Keratinocyte (primary cell): ENCODE measurements around the gene SCUBE2. TPM values are rescaled to one million over a fixed set of nuclear protein-coding genes. Genes with fewer than 3 reads are reported as not detected.
"Not testable (repeated sequence)": the region's sequence is repeated elsewhere in the genome, so short reads cannot be mapped to it uniquely, and the experiment has no call there.

ENCODE experiments used
- DNase-seq: peaks from one replicate; pipeline ENCODE4 v3.0.0-alpha.2; 2011; ENCODE audit warnings: low read depth, missing footprints, low spot score
- FAIRE-seq: peaks from 2 replicates; lab custom pipeline; 2011; peaks lifted over from hg19 to GRCh38; lab: Jason Lieb, UNC
- H2AFZ ChIP-seq: 2 replicates; pipeline ENCODE4 v1.6.0; 2012; ENCODE audit warnings: low read length, control low read depth, inconsistent platforms; ENCODE audit not compliant: control insufficient read depth
- H3K27ac ChIP-seq: 2 replicates; pipeline ENCODE4 v1.5.1; 2011; ENCODE audit warnings: low read length; ENCODE audit not compliant: control insufficient read depth, insufficient read depth
- H3K27me3 ChIP-seq: 3 replicates; pipeline ENCODE4 v1.6.0; 2011; ENCODE audit warnings: low read length; ENCODE audit not compliant: control insufficient read depth, insufficient read depth; ENCODE audit errors: extremely low read depth
- H3K36me3 ChIP-seq, 2 experiments: 2 replicates in 1 of 2; 3 replicates in 1 of 2; pipeline ENCODE4 v1.5.1; 2011; ENCODE audit warnings: low read length in 2 of 2, mild to moderate bottlenecking in 1 of 2; ENCODE audit not compliant: control insufficient read depth in 2 of 2, insufficient read depth in 2 of 2; ENCODE audit errors: extremely low read depth in 1 of 2
- H3K4me1 ChIP-seq: 3 replicates; pipeline ENCODE4 v1.5.1; 2011; ENCODE audit warnings: low read length; ENCODE audit not compliant: control insufficient read depth, insufficient read depth; ENCODE audit errors: extremely low read depth
- H3K4me2 ChIP-seq: 3 replicates; pipeline ENCODE4 v1.6.0; 2011; ENCODE audit warnings: low read depth, low read length; ENCODE audit not compliant: control insufficient read depth, insufficient read depth; ENCODE audit errors: extremely low read depth
- H3K4me3 ChIP-seq, 3 experiments: fragments of 200-600 bp in 1 of 3; sonication (generic) in 1 of 3; 2 replicates in 2 of 3; 3 replicates in 1 of 3; pipeline ENCODE4 v1.5.1; 2011 to 2016; ENCODE audit warnings: low read length in 3 of 3, mild to moderate bottlenecking in 3 of 3, control low read depth in 2 of 3, inconsistent platforms in 1 of 3, low read depth in 1 of 3, mixed read lengths in 1 of 3, mixed run types in 1 of 3, moderate library complexity in 1 of 3; ENCODE audit not compliant: control insufficient read depth in 2 of 3, insufficient read depth in 2 of 3; ENCODE audit errors: extremely low read depth in 1 of 3
- H3K79me2 ChIP-seq: 2 replicates; pipeline ENCODE4 v1.6.0; 2012; ENCODE audit warnings: low read length; ENCODE audit not compliant: control insufficient read depth, insufficient read depth
- H3K9ac ChIP-seq: 3 replicates; pipeline ENCODE4 v1.6.0; 2011; ENCODE audit warnings: low read length; ENCODE audit not compliant: control insufficient read depth, insufficient read depth; ENCODE audit errors: extremely low read depth
- H3K9me1 ChIP-seq: 3 replicates; pipeline ENCODE4 v1.6.0; 2011; ENCODE audit warnings: low read length; ENCODE audit not compliant: control insufficient read depth, insufficient read depth; ENCODE audit errors: extremely low read depth
- H3K9me3 ChIP-seq: 2 replicates; pipeline ENCODE4 v1.5.1; 2012; ENCODE audit warnings: low read depth, low read length; ENCODE audit not compliant: control insufficient read depth
- H4K20me1 ChIP-seq: 3 replicates; pipeline ENCODE4 v1.6.0; 2011; ENCODE audit warnings: low read length; ENCODE audit not compliant: control insufficient read depth, insufficient read depth; ENCODE audit errors: extremely low read depth
- CTCF ChIP-seq, 3 experiments: IDR thresholded peaks in 1 of 3; conservative IDR thresholded peaks in 1 of 3; optimal IDR thresholded peaks in 1 of 3; 2 replicates in 2 of 3; 3 replicates in 1 of 3; pipeline versions ENCODE3 to v1.5.1; 2011; ENCODE audit warnings: low read length in 3 of 3, mild to moderate bottlenecking in 3 of 3, moderate library complexity in 2 of 3, control low read depth in 1 of 3, inconsistent platforms in 1 of 3; ENCODE audit not compliant: insufficient read depth in 2 of 3; ENCODE audit errors: extremely low read depth in 1 of 3
- EZH2 ChIP-seq: IDR thresholded peaks from one replicate; pipeline ENCODE4 v1.6.1; 2012; ENCODE audit warnings: inconsistent platforms, mild to moderate bottlenecking, low read length, moderate library complexity
- dilution Hi-C: fragments of 300-500 bp; cut with MboI; formaldehyde crosslinking; loops from one replicate; pipeline ENCODE4 v1.7.0; 2020; ENCODE audit warnings: low sequenced_read_pairs; ENCODE audit not compliant: extremely low pct_ligation_motif_present
- polyA plus RNA-seq, 5 experiments: library from polyadenylated mRNA; depleted of rRNA in 3 of 5; stranded (reverse) in 3 of 5; stranded (forward) in 1 of 5; unstranded in 1 of 5; fragments of >200 nt; gene quantifications; 1 replicate in 1 of 5; 2 replicates in 3 of 5; 3 replicates in 1 of 5; pipeline versions ENCODE4 v1.2.1 to v1.2.3, GENCODE V29; 2011 to 2012; ENCODE audit warnings: missing spikeins in 2 of 5, low read depth in 1 of 5, low replicate concordance in 1 of 5

The SCUBE2 gene
- polyA plus RNA-seq, 1 donor (not counting 4 experiments of a cell fraction or from before 2014, with no cell fraction given), result 1.5 TPM

- DNase-seq, result no peak
- Histone ChIP-seq H3K9ac (no peak overlapping the region), H3K36me3 (no peaks in the 10 kb centered on the region), H3K4me1 (no peaks in the 10 kb centered on the region), H3K27me3 (peaks cover 5% of the 10 kb centered on the region), H3K9me1 (no peaks in the 10 kb centered on the region), H2AFZ (no peak overlapping the region), H3K4me3 (no peak overlapping the region), H3K79me2 (no peaks in the 10 kb centered on the region), H3K9me3 (no peaks in the 10 kb centered on the region), H3K27ac (no peak overlapping the region), H3K4me2 (no peak overlapping the region), H4K20me1 (no peaks in the 10 kb centered on the region)
- dilution Hi-C loops, result no loop called here
- TF ChIP-seq EZH2 (no peak), CTCF (optimal IDR thresholded peaks at IDR 0.05 in 1 of 3, IDR thresholded peaks at IDR 0.05 in 1 of 3, conservative IDR thresholded peaks at IDR 0.05 in 1 of 3; ENCODE audit: extremely low read depth in 1 of 3, insufficient read depth in 2 of 3, low read length in 3 of 3) (no peak)
- FAIRE-seq, result no peak
These were observed 78.0 kb downstream of the SCUBE2 start for GRCh38 chr11:9013373-9013772.

- DNase-seq, H3K9me3 ChIP-seq, H3K27ac ChIP-seq, H3K4me2 ChIP-seq, H3K4me3 ChIP-seq, H4K20me1 ChIP-seq, H3K4me1 ChIP-seq, H3K9ac ChIP-seq, H3K9me1 ChIP-seq, H3K79me2 ChIP-seq, H3K36me3 ChIP-seq, FAIRE-seq, H2AFZ ChIP-seq, dilution Hi-C loops: not testable (repeated sequence)
- peaks cover 33% of the 10 kb centered on the region for H3K27me3 ChIP-seq
These were observed 81.9 kb downstream of the SCUBE2 start for GRCh38 chr11:9009538-9009937.

- dilution Hi-C loops, result no loop called here
- no peak overlapping the region for H2AFZ ChIP-seq
- H4K20me1 ChIP-seq, result no peaks in the 10 kb centered on the region
- DNase-seq, result no peak
- H3K4me1 ChIP-seq, result peaks cover under 1% of the 10 kb centered on the region
- no peak overlapping the region for H3K27ac ChIP-seq
- peaks cover 42% of the 10 kb centered on the region for H3K27me3 ChIP-seq
- no peak overlapping the region for H3K4me3 ChIP-seq
- FAIRE-seq, result no peak
- H3K4me2 ChIP-seq, result no peak overlapping the region
- no peak overlapping the region for H3K9ac ChIP-seq
- H3K9me3 ChIP-seq, result no peaks in the 10 kb centered on the region
- H3K36me3 ChIP-seq, result no peaks in the 10 kb centered on the region
- H3K79me2 ChIP-seq, result no peaks in the 10 kb centered on the region
- no peaks in the 10 kb centered on the region for H3K9me1 ChIP-seq
- no peak for TF ChIP-seq EZH2
- no peak for TF ChIP-seq CTCF (optimal IDR thresholded peaks at IDR 0.05 in 1 of 3, IDR thresholded peaks at IDR 0.05 in 1 of 3, conservative IDR thresholded peaks at IDR 0.05 in 1 of 3; ENCODE audit: extremely low read depth in 1 of 3, insufficient read depth in 2 of 3, low read length in 3 of 3)
These were observed 82.7 kb downstream of the SCUBE2 start for GRCh38 chr11:9008661-9009060.
